Measurements from ENCODE around the gene TNFSF8. TPM values are rescaled to one million over a fixed set of nuclear protein-coding genes. Genes with fewer than 3 reads are reported as not detected.

TNFSF8 gene
- total and polyA plus RNA-seq, 2 of the 4 experiments (the other 2 are of a cell fraction), result not detected

DNA sequence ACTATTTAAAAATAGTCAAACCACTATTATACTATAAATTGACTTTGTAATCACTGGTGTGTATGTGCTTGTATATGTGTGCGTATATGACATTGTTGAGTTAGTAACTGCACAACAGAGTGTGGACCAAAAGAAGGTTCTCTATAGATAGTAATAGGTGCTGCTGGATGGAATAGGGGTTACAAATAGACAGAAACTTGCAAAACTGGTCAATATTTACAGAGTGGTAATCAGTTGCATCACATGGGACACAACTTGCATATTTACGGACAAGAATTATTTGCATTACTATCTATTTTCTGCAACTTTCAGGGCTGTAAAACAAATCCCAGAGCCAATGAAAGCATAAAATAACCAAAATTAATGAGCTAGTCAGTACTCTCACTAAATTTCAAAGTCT, 42.4 kb downstream of the TNFSF8 start:
- in situ Hi-C loops (cut with MboI; ENCODE audit: low sequenced_read_pairs) (no loop called here), intact Hi-C loops (cut with micrococcal nuclease) (no loop called here), dilution Hi-C loops (cut with HindIII; ENCODE audit: low sequenced_read_pairs, unreplicated experiment) (no loop called here)
- Histone ChIP-seq H3K18ac (ENCODE audit: low read depth, low read length) (no peak overlapping the region), H2BK120ac (ENCODE audit: low read depth, low read length) (no peak overlapping the region), H2AK9ac (replicated peaks; ENCODE audit: low read depth, low read length, poor library complexity) (no peak overlapping the region), H4K8ac (ENCODE audit: low read depth in 2 of 2, low read length in 2 of 2) (no peak overlapping the region), H2BK5ac (ENCODE audit: low read depth, low read length, poor library complexity, severe bottlenecking) (no peak overlapping the region), H3K9ac (ENCODE audit: low read depth, low read length) (no peak overlapping the region), H4K20me1 (ENCODE audit: insufficient read depth, low read length) (no peaks in the 10 kb centered on the region), H3K9me3 (ENCODE audit: control insufficient read depth, insufficient read depth, low read length) (peaks cover 2% of the 10 kb centered on the region; the same call in 1 of the 2 replicates), H3K36me3 (ENCODE audit: control insufficient read depth, insufficient read depth, low read length) (no peaks in the 10 kb centered on the region), H3K56ac (ENCODE audit: extremely low read depth, insufficient read depth, low read length) (no peak overlapping the region), H3K27me3 (ENCODE audit: control insufficient read depth, insufficient read depth, low read length) (no peaks in the 10 kb centered on the region), H2BK15ac (ENCODE audit: low read depth, low read length) (no peak overlapping the region), H2AK5ac (ENCODE audit: low read depth, low read length) (no peak overlapping the region), H3K27ac (ENCODE audit: insufficient read depth, low read length) (no peak overlapping the region), H4K91ac (ENCODE audit: insufficient read depth, low read depth, low read length) (no peak overlapping the region), H3K14ac (replicated peaks; ENCODE audit: low read depth, low read length) (no peak overlapping the region), H3K4me2 (ENCODE audit: low read depth, low read length) (no peak overlapping the region), H2AFZ (replicated peaks; ENCODE audit: low read length, poor library complexity) (no peak overlapping the region), H2BK20ac (ENCODE audit: low read depth, low read length) (no peak overlapping the region), H4K5ac (ENCODE audit: low read depth, low read length) (no peak overlapping the region), H3K4me3 (ENCODE audit: insufficient read depth, low read depth, low read length) (no peak overlapping the region), H3K4ac (ENCODE audit: low read depth, low read length) (no peak overlapping the region), H3K9me1 (ENCODE audit: insufficient read depth, low read length) (0 out of 2 replicates have a peak, but pooled peaks cover 3% of the 10 kb centered on the region), H3K79me1 (ENCODE audit: low read depth in 1 of 2, low read length in 2 of 2) (no peaks in the 10 kb centered on the region), H3K4me1 (ENCODE audit: control insufficient read depth, insufficient read depth, low read length) (peaks cover 5% of the 10 kb centered on the region; the same call in 1 of the 2 replicates), H3K23ac (ENCODE audit: low read depth, low read length) (no peak overlapping the region)
- ChIA-PET POLR2A (ENCODE audit: unreplicated experiment) (no interaction called here), CTCF (no interaction called here)
- no peak for ATAC-seq (ENCODE audit: low read depth)
- no TSS peak for BruUV-seq (replicated peaks)
- 100% methylated on average over 1 of the region's 2 CpGs; no CpG with 5 or more reads in 1 of the 2 experiments for WGBS, 2 experiments (ENCODE audit: extremely low coverage in 2 of 2, insufficient read length in 1 of 2)
- DNase-seq, result no peak
- TF ChIP-seq SMC3 (IDR thresholded peaks at IDR 0.05; ENCODE audit: low read depth, low read length) (no peak), MAFK (IDR thresholded peaks at IDR 0.05; ENCODE audit: low read depth, low read length) (no peak), FOS (IDR thresholded peaks at IDR 0.05; ENCODE audit: low read depth, low read length) (no peak)

Measured in IMR-90 (cell line).